ENCODE data around the gene NABP2.
"Not testable (repeated sequence)": the region's sequence is repeated elsewhere in the genome, so short reads cannot be mapped to it uniquely, and the experiment has no call there.

Gene NABP2

GRCh38 chr12:56262955-56263354 lies 38.8 kb downstream of the NABP2 start:
- intact Hi-C loops (cut with DNase I); DNase-seq: not testable (repeated sequence)

- peak in 1 of 10 donors; percentile 35 for DNase-seq
- intact Hi-C loops (cut with DNase I) = not testable (repeated sequence)
These were observed 42.0 kb downstream of the NABP2 start for GRCh38 chr12:56266068-56266692.

- intact Hi-C loops (cut with DNase I) = no loop called here
- DNase-seq = peak; percentile 80 to 98 (median 88)
These were observed 42.7 kb downstream of the NABP2 start, which contains the start of gene COQ10A for GRCh38 chr12:56266693-56267442. Gene COQ10A (plus strand): TSS chr12:56266942. CDS start chr12:56267119, 177 bp downstream.

- intact Hi-C loops (cut with DNase I) = no loop called here
- peak in 1 of 10 donors; percentile 40 for DNase-seq
These were observed 43.4 kb downstream of the NABP2 start for GRCh38 chr12:56267443-56268071.

DNA sequence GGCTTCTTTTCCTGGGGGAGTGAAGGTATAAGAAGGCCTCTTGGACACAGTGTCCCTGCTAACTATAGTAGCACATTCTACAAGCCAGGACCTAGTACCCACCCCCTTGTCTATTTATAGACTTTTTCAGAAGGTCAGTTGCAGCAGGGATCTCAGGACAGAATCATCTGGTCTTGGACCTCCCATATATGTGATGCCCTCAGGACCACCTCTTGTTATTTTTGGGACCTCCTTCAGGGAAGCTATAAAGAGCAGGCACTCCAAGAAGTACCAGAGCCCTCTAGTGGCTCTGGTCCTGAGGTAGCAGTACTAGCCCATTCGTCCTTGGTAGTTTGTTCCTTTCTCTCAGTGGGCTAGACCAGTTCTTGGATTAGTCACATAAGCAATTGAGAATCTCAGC lies 46.9 kb downstream of the NABP2 start:
- intact Hi-C loops (cut with DNase I) = no loop called here
- DNase-seq = peak in 1 of 10 donors; percentile 35

DNA sequence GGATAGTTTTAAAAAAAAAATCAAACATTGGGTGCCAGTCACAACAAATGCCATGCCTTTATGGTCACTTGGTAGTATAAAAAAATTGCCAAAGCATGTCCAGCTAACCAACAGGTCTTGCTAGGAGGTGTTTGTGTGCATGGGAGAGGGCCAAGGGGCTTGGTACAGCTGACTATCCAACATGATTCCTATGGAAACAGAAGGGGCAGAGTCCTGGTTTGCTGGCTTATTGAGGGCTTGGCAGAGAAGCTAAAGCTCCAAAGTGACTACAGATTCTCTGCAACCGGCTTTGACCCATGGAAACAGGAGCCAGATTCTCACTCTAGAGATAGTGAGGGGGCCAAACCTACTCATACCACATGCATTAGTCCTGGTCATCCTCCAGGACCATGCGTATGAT lies 48.3 kb downstream of the NABP2 start:
- intact Hi-C loops (cut with DNase I); DNase-seq: not testable (repeated sequence)

GRCh38 chr12:56274299-56274698 lies 50.2 kb downstream of the NABP2 start:
- DNase-seq = no peak
- intact Hi-C loops (cut with DNase I) = no loop called here

- DNase-seq = no peak
- intact Hi-C loops (cut with DNase I) = no loop called here
These were observed 54.8 kb downstream of the NABP2 start for GRCh38 chr12:56278905-56279304.

Data from posterior cingulate gyrus (tissue), 11 donors.